Caco-2 (cell line): ENCODE measurements around the gene ALDH16A1. TPM values are rescaled to one million over a fixed set of nuclear protein-coding genes. Genes with fewer than 3 reads are reported as not detected.

Experiments used
- BruUV-seq: library from RNA; stranded (reverse); fragments of 400-500 nt; replicated peaks from 2 replicates; lab custom pipeline; 2021; lab: Mats Ljungman, UMichigan
- CTCF ChIA-PET: fragments of 300-600 bp; sonication (Branson Sonifier 250); formaldehyde crosslinking; loops from one replicate; lab custom pipeline; 2022; ENCODE audit warnings: antibody characterized with exemption; lab: Charles Lee
- POLR2A ChIA-PET: fragments of 300-600 bp; sonication (Branson Sonifier 250); formaldehyde crosslinking; loops from one replicate; lab custom pipeline; 2022; ENCODE audit warnings: antibody characterized with exemption; lab: Charles Lee
- DNase-seq, 2 experiments: peaks; one replicate each; pipeline versions ENCODE4 v3.0.0 to v3.0.0-alpha.2; 2020 to 2022
- H3K27me3 ChIP-seq: replicated peaks from 2 replicates; pipeline ENCODE4 v1.6.0; 2011; ENCODE audit warnings: low read length; ENCODE audit not compliant: control insufficient read depth, insufficient read depth
- H3K36me3 ChIP-seq: 2 replicates; pipeline ENCODE4 v1.5.1; 2011; ENCODE audit warnings: low read length; ENCODE audit not compliant: control insufficient read depth, insufficient read depth
- H3K4me1 ChIP-seq: fragments of 250-450 bp; sonication (Bioruptor Pico); 2 replicates; pipeline ENCODE4 v1.5.1; 2020; ENCODE audit warnings: mild to moderate bottlenecking
- H3K4me3 ChIP-seq: 2 replicates; pipeline ENCODE4 v1.5.1; 2011; ENCODE audit warnings: low read depth, mild to moderate bottlenecking, control low read depth, low read length
- H3K9me3 ChIP-seq: fragments of 250-450 bp; sonication (Bioruptor Pico); 2 replicates; pipeline ENCODE4 v1.5.1; 2020; ENCODE audit warnings: mild to moderate bottlenecking, moderate library complexity
- H3K27ac Mint-ChIP-seq: one replicate; pipeline ENCODE4 v1.8.0; 2022; ENCODE audit warnings: mixed read lengths; ENCODE audit not compliant: unreplicated experiment
- H3K27me3 Mint-ChIP-seq: one replicate; pipeline ENCODE4 v1.8.0; 2022; ENCODE audit warnings: mixed read lengths; ENCODE audit not compliant: insufficient read depth, unreplicated experiment
- H3K36me3 Mint-ChIP-seq: one replicate; pipeline ENCODE4 v1.8.0; 2022; ENCODE audit warnings: mild to moderate bottlenecking, mixed read lengths; ENCODE audit not compliant: insufficient read depth, unreplicated experiment
- H3K4me1 Mint-ChIP-seq: one replicate; pipeline ENCODE4 v1.8.0; 2022; ENCODE audit warnings: low read depth, mixed read lengths; ENCODE audit not compliant: unreplicated experiment
- H3K4me3 Mint-ChIP-seq: one replicate; pipeline ENCODE4 v1.8.0; 2022; ENCODE audit warnings: mild to moderate bottlenecking, moderate library complexity, mixed read lengths; ENCODE audit not compliant: unreplicated experiment
- H3K9me3 Mint-ChIP-seq: one replicate; pipeline ENCODE4 v1.8.0; 2022; ENCODE audit warnings: mixed read lengths; ENCODE audit not compliant: unreplicated experiment
- CTCF ChIP-seq, 2 experiments: fragments of 200-600 bp in 1 of 2; IDR thresholded peaks; 1 replicate in 1 of 2; 2 replicates in 1 of 2; pipeline versions ENCODE4 v1.5.1 to v1.8.0; 2011 to 2022; ENCODE audit warnings: antibody characterized with exemption in 1 of 2, control low read depth in 1 of 2, inconsistent platforms in 1 of 2, low read depth in 1 of 2, low read length in 1 of 2, mild to moderate bottlenecking in 1 of 2, moderate library complexity in 1 of 2; ENCODE audit not compliant: insufficient read depth in 1 of 2, severe bottlenecking in 1 of 2, unreplicated experiment in 1 of 2
- intact Hi-C: fragments of 100-400 bp; cut with micrococcal nuclease; formaldehyde crosslinking; loops from one replicate; pipeline ENCODE4 v1.10.0; 2022; ENCODE audit not compliant: unreplicated experiment
- total RNA-seq: library from RNA; stranded (reverse); gene quantifications from 2 replicates; pipeline ENCODE4 v1.2.3, GENCODE V29; 2022

Gene ALDH16A1
- total RNA-seq, 1 experiment from 2014 or later = 45.0 TPM

GRCh38 chr19:49407079-49407478 is 45.9 kb upstream of the ALDH16A1 start:
- Mint-ChIP-seq H3K27me3 (peaks cover 6% of the 10 kb centered on the region), H3K36me3 (peaks cover 6% of the 10 kb centered on the region), H3K4me1 (no peaks in the 10 kb centered on the region), H3K9me3 (no peaks in the 10 kb centered on the region), H3K4me3 (no peak overlapping the region), H3K27ac (no peak overlapping the region)
- no peaks in the 10 kb centered on the region for H3K27me3 ChIP-seq
- ChIA-PET CTCF (no interaction called here), POLR2A (no interaction called here)
- DNase-seq = no peak
- no peaks in the 10 kb centered on the region for H3K9me3 ChIP-seq
- no peak overlapping the region for H3K4me3 ChIP-seq
- no peak for TF ChIP-seq CTCF (IDR thresholded peaks at IDR 0.05; ENCODE audit: insufficient read depth in 1 of 2, low read depth in 1 of 2, low read length in 1 of 2, severe bottlenecking in 1 of 2, unreplicated experiment in 1 of 2)
- H3K36me3 ChIP-seq = no peaks in the 10 kb centered on the region
- no peaks in the 10 kb centered on the region for H3K4me1 ChIP-seq
- no TSS peak for BruUV-seq
- intact Hi-C loops = no loop called here

DNA sequence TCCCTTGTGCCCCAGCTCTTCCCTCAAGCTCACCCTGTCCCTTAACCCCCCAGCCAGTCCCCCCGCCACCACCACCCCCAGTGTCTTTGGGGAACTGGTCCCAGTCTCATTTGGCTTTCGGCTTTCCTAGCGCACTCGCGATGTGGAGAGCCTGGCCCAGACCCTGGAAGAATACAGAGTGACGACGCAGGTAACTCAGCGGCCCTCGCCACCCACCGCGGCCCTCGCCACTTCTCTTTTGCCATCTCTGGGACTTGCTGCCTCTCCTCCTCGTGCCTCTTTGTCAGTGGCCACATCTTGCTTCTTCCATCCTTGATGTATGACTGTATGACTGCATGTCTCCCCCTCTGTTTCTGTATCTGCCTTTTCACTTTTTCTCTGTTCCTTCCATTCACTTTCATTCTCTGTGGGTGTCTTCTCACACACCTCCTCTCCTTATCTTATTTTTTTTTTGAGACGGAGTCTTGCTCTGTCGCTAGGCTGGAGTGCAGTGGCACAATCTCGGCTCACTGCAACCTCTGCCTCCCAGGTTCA is 45.5 kb upstream of the ALDH16A1 start:
- no TSS peak for BruUV-seq
- Mint-ChIP-seq H3K36me3 (peaks cover 6% of the 10 kb centered on the region), H3K27me3 (peaks cover 6% of the 10 kb centered on the region), H3K9me3 (no peaks in the 10 kb centered on the region), H3K27ac (no peak overlapping the region), H3K4me1 (no peaks in the 10 kb centered on the region), H3K4me3 (no peak overlapping the region)
- H3K9me3 ChIP-seq = no peaks in the 10 kb centered on the region
- DNase-seq = no peak
- intact Hi-C loops = no loop called here
- no peaks in the 10 kb centered on the region for H3K36me3 ChIP-seq
- ChIA-PET POLR2A (no interaction called here), CTCF (no interaction called here)
- no peaks in the 10 kb centered on the region for H3K27me3 ChIP-seq
- no peaks in the 10 kb centered on the region for H3K4me1 ChIP-seq
- H3K4me3 ChIP-seq = no peak overlapping the region
- TF ChIP-seq CTCF (IDR thresholded peaks at IDR 0.05; ENCODE audit: insufficient read depth in 1 of 2, low read depth in 1 of 2, low read length in 1 of 2, severe bottlenecking in 1 of 2, unreplicated experiment in 1 of 2) = no peak

- TF ChIP-seq CTCF (IDR thresholded peaks at IDR 0.05; ENCODE audit: insufficient read depth in 1 of 2, low read depth in 1 of 2, low read length in 1 of 2, severe bottlenecking in 1 of 2, unreplicated experiment in 1 of 2) = no peak
- Mint-ChIP-seq H3K36me3 (peaks cover 6% of the 10 kb centered on the region), H3K27ac (no peak overlapping the region), H3K9me3 (no peaks in the 10 kb centered on the region), H3K4me1 (no peaks in the 10 kb centered on the region), H3K4me3 (no peak overlapping the region), H3K27me3 (peaks cover 6% of the 10 kb centered on the region)
- H3K36me3 ChIP-seq = no peaks in the 10 kb centered on the region
- DNase-seq = no peak
- intact Hi-C loops = no loop called here
- H3K27me3 ChIP-seq = no peaks in the 10 kb centered on the region
- no peak overlapping the region for H3K4me3 ChIP-seq
- ChIA-PET CTCF (interaction anchor here (0.6 kb wide), 1 partner anchor 123 kb away, joined by 6 read pairs; no protein-coding TSS in a partner anchor), POLR2A (no interaction called here)
- no peaks in the 10 kb centered on the region for H3K9me3 ChIP-seq
- no TSS peak for BruUV-seq
- H3K4me1 ChIP-seq = no peaks in the 10 kb centered on the region
These were observed 44.1 kb upstream of the ALDH16A1 start for GRCh38 chr19:49408816-49409440.
